ENCODE measurements around the gene TXNRD3.

Gene TXNRD3

GRCh38 chr3:126665221-126665936 lies 10.5 kb upstream of the TXNRD3 start:
- no peak for TF ChIP-seq CTCF (IDR thresholded peaks at IDR 0.05; ENCODE audit: low read depth, low read length)
- DNase-seq (ENCODE audit: low read depth in 2 of 2), result no peak
- H3K4me3 ChIP-seq (replicated peaks in 1 of 2; ENCODE audit: low read depth in 2 of 2, low read length in 2 of 2), result no peak overlapping the region

GRCh38 chr3:126664591-126665214 lies 9.8 kb upstream of the TXNRD3 start:
- TF ChIP-seq CTCF (IDR thresholded peaks at IDR 0.05; ENCODE audit: low read depth, low read length), result peak; percentile 2
- H3K4me3 ChIP-seq (replicated peaks in 1 of 2; ENCODE audit: low read depth in 2 of 2, low read length in 2 of 2), result no peak overlapping the region
- peak in 1 of 2 donors; percentile 18 for DNase-seq (ENCODE audit: low read depth in 2 of 2)

- DNase-seq (ENCODE audit: low read depth in 2 of 2), result no peak
- H3K4me3 ChIP-seq (replicated peaks in 1 of 2; ENCODE audit: low read depth in 2 of 2, low read length in 2 of 2), result no peak overlapping the region
- TF ChIP-seq CTCF (IDR thresholded peaks at IDR 0.05; ENCODE audit: low read depth, low read length), result no peak
Measured at GRCh38 chr3:126663750-126664149, 8.8 kb upstream of the TXNRD3 start.

- no peak overlapping the region for H3K4me3 ChIP-seq (replicated peaks in 1 of 2; ENCODE audit: low read depth in 2 of 2, low read length in 2 of 2)
- no peak for TF ChIP-seq CTCF (IDR thresholded peaks at IDR 0.05; ENCODE audit: low read depth, low read length)
- no peak for DNase-seq (ENCODE audit: low read depth in 2 of 2)
Measured at GRCh38 chr3:126663257-126663656, 8.3 kb upstream of the TXNRD3 start.

- no peak for TF ChIP-seq CTCF (IDR thresholded peaks at IDR 0.05; ENCODE audit: low read depth, low read length)
- no peak overlapping the region for H3K4me3 ChIP-seq (replicated peaks in 1 of 2; ENCODE audit: low read depth in 2 of 2, low read length in 2 of 2)
- no peak for DNase-seq (ENCODE audit: low read depth in 2 of 2)
Measured at GRCh38 chr3:126661532-126662364, 6.8 kb upstream of the TXNRD3 start.

- no peak overlapping the region for H3K4me3 ChIP-seq (replicated peaks in 1 of 2; ENCODE audit: low read depth in 2 of 2, low read length in 2 of 2)
- peak; percentile 42 for TF ChIP-seq CTCF (IDR thresholded peaks at IDR 0.05; ENCODE audit: low read depth, low read length)
- peak in 1 of 2 donors; percentile 14 for DNase-seq (ENCODE audit: low read depth in 2 of 2)
Measured at GRCh38 chr3:126659915-126660886, 5.3 kb upstream of the TXNRD3 start.
